ENCODE data around the gene NAT9.

NAT9 gene

GRCh38 chr17:74745548-74746177, 30.5 kb downstream of the NAT9 start:
- no peak for DNase-seq (ENCODE audit: low read depth)
- no peak overlapping the region for H3K4me3 ChIP-seq (ENCODE audit: low read length)
- TF ChIP-seq CTCF (conservative IDR thresholded peaks at IDR 0.05; ENCODE audit: low read length): no peak

- DNase-seq (ENCODE audit: low read depth): peak; percentile 56
- TF ChIP-seq CTCF (conservative IDR thresholded peaks at IDR 0.05; ENCODE audit: low read length): peak; percentile 100
- peak overlapping the region; percentile 24 for H3K4me3 ChIP-seq (ENCODE audit: low read length)
These were observed 31.2 kb downstream of the NAT9 start for GRCh38 chr17:74744714-74745547.

GRCh38 chr17:74744349-74744713, 31.8 kb downstream of the NAT9 start:
- DNase-seq (ENCODE audit: low read depth): no peak
- H3K4me3 ChIP-seq (ENCODE audit: low read length): no peak overlapping the region
- no peak for TF ChIP-seq CTCF (conservative IDR thresholded peaks at IDR 0.05; ENCODE audit: low read length)

GRCh38 chr17:74743755-74744154, 32.4 kb downstream of the NAT9 start:
- no peak for TF ChIP-seq CTCF (conservative IDR thresholded peaks at IDR 0.05; ENCODE audit: low read length)
- H3K4me3 ChIP-seq (ENCODE audit: low read length): no peak overlapping the region
- no peak for DNase-seq (ENCODE audit: low read depth)

GRCh38 chr17:74742978-74743545, 33.1 kb downstream of the NAT9 start:
- DNase-seq (ENCODE audit: low read depth): no peak
- TF ChIP-seq CTCF (conservative IDR thresholded peaks at IDR 0.05; ENCODE audit: low read length): no peak
- no peak overlapping the region for H3K4me3 ChIP-seq (ENCODE audit: low read length)

GRCh38 chr17:74742153-74742515, 34.0 kb downstream of the NAT9 start:
- no peak for TF ChIP-seq CTCF (conservative IDR thresholded peaks at IDR 0.05; ENCODE audit: low read length)
- H3K4me3 ChIP-seq (ENCODE audit: low read length): no peak overlapping the region
- DNase-seq (ENCODE audit: low read depth): no peak
